HUDEP-2 (cell line): ENCODE results near the gene SLC45A1.
A peak's percentile ranks its signal among the peaks of the same experiment; 100 is the strongest.
"Not testable (repeated sequence)": the region's sequence is repeated elsewhere in the genome, so short reads cannot be mapped to it uniquely, and the experiment has no call there.

Experiments
- DNase-seq, 76 experiments: peaks; one replicate each; lab custom pipeline; 2025; ENCODE audit not compliant: unreplicated experiment in 76 of 76; lab: John Stamatoyannopoulos, UW

Gene SLC45A1

DNA sequence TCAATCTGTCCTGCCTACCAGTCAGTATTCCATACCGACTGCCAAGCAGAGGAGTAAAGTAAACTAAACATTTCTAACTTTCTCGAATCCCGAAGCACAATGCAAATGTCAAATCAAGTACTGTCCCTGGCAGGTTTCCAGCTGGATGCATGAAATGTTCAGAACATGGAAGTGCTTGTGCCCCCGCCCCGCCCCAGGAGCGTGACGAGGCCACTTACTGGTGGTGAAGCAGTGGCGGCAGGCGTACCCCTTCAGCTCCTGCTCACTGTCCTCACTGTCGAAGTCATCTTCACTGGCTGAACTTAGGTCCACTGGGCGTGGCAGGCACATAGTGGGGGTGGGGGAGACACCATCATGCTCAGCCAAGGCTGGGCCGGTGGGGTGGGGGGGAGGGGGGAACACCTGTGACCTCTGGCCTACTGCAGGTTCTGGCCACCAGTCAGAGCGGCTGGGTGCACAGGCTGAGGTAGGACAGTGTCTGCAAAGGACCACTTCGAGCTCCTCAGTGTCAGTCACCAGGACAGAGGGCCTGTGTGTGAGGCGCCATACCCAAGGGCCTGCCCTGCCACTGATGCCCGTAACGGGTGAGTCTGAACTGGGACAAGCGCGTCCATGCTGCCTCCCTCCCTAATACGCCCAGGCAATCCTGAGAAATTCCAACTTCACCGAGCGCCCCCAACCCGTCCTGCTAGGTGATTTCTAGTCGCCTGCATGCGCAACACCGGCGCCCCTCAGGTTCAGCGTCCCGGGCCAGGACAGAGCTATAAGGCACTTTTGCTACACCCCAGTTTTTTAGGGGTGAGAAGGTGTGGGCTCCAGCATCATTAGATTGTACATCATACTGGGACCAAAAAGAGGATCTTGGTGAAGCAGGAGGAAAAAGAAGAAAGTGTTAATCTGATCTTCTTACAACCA is 46.9 kb downstream of the SLC45A1 start:
- DNase-seq: no peak

- DNase-seq: no peak
Measured at GRCh38 chr1:8365661-8366362, 47.9 kb downstream of the SLC45A1 start.

DNA sequence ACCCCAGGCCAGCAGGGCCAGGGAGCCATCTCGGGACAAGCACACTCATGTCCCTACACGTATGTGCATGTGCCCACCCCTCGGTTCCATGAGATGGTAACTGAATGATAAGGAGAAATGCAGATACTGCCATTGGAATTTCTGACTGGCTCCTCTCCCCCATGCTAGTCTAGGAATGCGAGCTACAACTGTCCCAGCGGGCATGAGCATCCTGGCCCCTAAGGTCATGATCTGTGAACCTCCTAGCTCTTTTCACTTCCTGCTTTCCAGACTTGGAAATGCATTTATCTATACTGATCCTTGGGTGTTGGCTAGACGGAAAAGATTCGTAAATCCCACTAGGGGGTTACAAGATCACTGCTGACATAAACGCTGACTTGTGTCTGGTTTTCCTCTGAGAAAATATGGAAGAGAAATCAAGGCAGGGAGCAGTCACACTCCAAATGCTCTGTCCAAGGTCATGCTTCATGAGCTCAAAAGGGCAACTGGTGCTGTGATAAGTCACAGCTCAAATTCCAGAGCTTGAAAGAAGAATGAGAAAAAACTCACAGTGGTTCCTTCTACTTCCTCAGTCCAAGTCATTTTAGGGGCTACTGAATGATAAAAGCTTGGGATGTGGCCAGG is 49.8 kb downstream of the SLC45A1 start:
- DNase-seq: no peak

GRCh38 chr1:8368956-8369639 is 51.2 kb downstream of the SLC45A1 start:
- DNase-seq: no peak

- DNase-seq: no peak
Measured at GRCh38 chr1:8370046-8370881, 52.4 kb downstream of the SLC45A1 start.

DNA sequence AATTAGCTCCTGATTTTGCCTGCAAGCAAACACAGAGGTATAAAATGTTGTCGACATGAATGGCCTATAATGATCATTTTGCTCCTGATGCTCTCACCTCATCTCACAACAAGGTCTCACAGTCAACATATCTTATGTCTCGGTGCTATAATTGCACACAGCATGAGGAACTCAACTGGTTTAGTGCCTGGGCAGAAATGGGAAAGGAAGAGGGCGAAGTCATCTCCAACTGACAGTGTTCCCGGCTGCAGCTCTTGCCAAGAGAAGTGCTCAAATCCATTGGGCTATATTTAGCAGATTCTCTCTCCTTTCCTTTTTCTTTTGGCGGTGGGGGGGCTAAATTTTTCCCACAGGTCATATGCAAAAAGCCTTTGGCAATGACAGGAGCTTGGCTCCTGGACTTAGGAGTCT is 53.0 kb downstream of the SLC45A1 start:
- no peak for DNase-seq

GRCh38 chr1:8371372-8371991 is 53.6 kb downstream of the SLC45A1 start:
- no peak for DNase-seq

DNA sequence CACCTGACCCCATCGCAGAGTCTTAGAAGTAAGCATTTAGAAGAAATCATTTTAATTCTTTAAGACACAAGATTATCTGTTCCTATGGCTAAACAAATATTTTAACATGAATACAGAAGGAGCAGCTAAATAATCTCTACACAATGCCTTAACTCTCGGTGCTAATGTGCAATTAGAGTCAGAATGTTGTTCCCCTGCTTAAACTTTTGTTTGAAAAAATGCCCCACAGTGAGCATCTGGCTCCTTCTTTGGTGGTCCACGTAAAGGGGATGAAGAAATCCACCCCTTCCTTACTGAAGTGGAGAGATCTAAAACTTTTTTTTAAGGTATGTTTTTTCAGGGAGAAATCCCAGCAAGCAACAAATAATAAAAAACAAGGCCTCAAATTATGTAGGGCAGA is 55.2 kb downstream of the SLC45A1 start:
- no peak for DNase-seq

GRCh38 chr1:8373581-8374241 is 55.8 kb downstream of the SLC45A1 start:
- no peak for DNase-seq

DNA sequence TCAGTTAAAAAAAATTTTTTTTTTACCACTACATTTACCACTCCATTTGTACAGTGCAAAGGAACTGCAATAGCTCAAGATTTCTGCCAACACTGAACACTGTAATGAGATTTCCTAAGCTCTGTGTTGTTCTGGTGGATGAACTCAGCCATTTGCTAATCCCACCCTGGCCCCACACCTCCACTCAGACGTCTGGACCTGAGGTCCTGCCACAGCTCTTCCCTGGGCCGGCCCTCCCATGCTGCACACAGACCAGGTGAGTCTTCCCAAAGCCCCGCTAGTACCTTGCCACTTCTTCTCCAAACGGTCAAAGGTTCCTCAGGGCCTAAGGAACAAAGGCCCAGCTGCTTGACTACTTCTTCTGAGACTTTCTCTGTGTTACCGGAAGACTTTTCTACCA is 56.4 kb downstream of the SLC45A1 start:
- no peak for DNase-seq

DNA sequence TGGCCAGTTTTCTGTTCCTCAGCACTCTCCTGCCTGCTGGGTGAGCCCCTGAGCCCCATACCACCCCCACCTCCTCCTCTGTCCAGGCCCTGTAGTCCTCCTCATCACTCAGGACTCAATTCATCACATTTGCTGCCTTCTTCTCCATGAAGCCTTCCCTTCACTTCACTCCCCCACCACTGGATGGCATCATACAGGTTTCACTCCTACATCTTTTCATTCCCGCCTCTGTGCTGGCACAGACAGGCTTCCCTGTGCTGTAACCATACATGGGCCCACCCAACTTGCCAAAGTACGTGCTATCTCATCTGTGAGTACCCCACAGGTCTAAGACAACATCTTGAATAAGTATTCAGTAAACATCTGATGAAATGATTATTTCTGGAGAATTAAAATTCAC is 56.9 kb downstream of the SLC45A1 start:
- peak in 35 of 76 experiments; percentile 3 to 42 (median 17) for DNase-seq

DNA sequence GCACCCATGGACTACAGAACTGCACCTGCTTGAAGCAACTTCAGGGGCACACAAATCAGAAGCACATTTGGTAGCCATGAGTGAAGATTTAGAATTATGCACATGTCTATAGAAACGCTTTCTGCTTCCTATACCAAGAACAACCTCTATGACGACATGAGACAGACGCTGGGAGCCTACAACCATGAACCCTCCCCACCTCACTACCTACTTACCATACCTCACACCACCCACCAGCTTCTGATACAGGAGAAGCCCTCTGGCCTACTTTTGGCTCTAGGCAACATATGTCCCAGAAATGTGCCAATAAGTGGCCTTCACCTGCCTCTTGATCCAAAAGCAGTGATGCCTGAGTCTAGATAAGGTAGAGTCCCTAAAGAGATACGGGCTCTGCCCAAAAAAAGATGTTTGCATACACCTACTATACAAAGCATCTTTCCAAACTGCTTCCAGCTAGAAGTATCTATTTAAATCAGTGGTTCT is 58.5 kb downstream of the SLC45A1 start:
- no peak for DNase-seq

- no peak for DNase-seq
Measured at GRCh38 chr1:8377271-8377981, 59.5 kb downstream of the SLC45A1 start.

GRCh38 chr1:8378178-8378577 is 60.3 kb downstream of the SLC45A1 start:
- DNase-seq: no peak

- no peak for DNase-seq
Measured at GRCh38 chr1:8378981-8379470, 61.1 kb downstream of the SLC45A1 start.

DNA sequence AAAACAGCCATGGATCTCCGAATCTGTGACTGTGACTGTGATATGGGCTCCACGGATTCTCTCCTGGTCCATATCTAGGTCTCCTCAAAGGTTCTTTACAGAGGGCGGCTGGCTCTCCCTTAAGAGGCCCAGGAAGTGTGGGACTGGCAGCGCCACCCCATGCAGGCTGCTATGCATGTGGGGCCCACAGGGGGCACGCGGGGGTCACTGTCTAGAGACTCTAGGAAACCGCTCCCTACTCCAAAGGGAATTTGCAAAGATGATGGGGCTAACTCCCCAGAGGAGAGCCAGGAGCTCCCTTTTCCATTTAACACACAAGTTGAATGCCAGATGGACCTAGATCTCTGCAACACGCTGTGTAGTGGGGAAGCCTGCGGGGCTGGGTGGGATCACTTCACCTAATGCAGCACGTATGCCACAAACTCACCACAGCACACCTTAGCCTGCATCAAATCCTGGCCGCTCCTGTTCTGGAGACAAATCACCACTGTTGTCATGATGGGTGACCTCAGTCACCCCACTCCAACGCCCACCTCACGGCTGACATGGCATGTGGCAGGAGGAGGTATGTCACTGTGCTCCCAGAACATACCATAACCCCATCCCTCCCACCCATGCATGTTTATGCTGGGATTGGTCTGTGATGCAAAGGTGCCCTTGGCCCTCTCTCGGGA is 61.7 kb downstream of the SLC45A1 start:
- DNase-seq: no peak

DNA sequence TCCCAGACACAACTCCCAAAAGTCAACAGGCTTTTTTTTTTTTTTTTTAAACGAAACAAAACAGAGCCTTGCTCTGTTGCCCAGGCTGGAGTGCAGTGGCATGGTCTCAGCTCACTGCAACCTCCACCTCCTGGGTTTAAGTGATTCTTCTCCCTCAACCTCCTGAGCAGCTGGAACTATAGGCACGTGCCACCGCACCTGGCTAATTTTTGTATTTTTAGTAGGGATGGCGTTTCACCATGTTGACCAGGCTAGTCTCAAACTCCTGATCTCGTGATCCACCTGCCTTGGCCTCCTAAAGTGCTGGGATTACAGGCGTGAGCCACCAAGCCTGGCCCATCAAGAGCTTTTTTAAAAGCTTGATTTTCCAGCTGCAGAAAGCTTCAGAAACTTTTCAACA is 62.4 kb downstream of the SLC45A1 start:
- DNase-seq: not testable (repeated sequence)

DNA sequence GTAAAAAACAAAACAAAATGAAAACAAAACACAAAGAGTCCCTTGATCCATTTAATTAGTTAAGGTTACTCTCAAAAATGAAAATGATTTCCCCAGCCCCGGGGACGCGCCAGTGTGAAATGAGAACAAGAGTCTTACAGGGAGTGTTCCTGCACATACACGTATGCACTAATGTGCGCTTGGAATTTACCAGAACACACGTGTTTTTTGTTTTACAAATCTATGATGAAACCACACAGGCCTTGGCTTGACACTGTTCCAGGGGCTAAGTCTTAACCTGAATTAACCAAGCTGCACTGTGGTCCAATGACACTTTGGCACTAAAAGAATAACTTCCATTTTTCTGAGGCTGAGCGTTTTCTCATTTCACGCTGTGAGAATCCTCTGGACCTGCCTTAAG is 63.7 kb downstream of the SLC45A1 start:
- DNase-seq: no peak
